ENCODE data around the gene LAMP5. TPM values are rescaled to one million over a fixed set of nuclear protein-coding genes. Genes with fewer than 3 reads are reported as not detected.

Gene LAMP5
- total RNA-seq, 5 donors from 2014 or later (not counting 1 experiment from before 2014, with no cell fraction given): not detected

- H3K27ac Mint-ChIP-seq: no peak overlapping the region
- POLR2A ChIA-PET: no interaction called here
- no peak overlapping the region for H3K27ac ChIP-seq (ENCODE audit: low read length)
- no peaks in the 10 kb centered on the region for H3K36me3 ChIP-seq (ENCODE audit: control insufficient read depth in 2 of 2, extremely low read depth in 1 of 2, insufficient read depth in 1 of 2, low read length in 1 of 2)
- CTCF ChIA-PET: no interaction called here
- no peaks in the 10 kb centered on the region for H3K36me3 Mint-ChIP-seq
- ATAC-seq (replicated peaks in 1 of 4) (no peak), DNase-seq (no peak)
- peaks cover 0 to 1% of the 10 kb centered on the region in 2 donors for H3K27me3 Mint-ChIP-seq
- no peak overlapping the region for H3K4me3 ChIP-seq (ENCODE audit: control insufficient read depth in 1 of 2, extremely low read depth in 1 of 2, low read length in 1 of 2)
- H3K9me3 Mint-ChIP-seq: peaks cover 3 to 5% (median 4%) of the 10 kb centered on the region in 3 donors
- H3K4me1 Mint-ChIP-seq: no peaks in the 10 kb centered on the region
- 71% methylated on average over 1 of the region's 4 CpGs for WGBS (ENCODE audit: insufficient coverage)
- H3K27me3 ChIP-seq (replicated peaks in 1 of 2; ENCODE audit: control insufficient read depth in 2 of 2, extremely low read depth in 1 of 2, insufficient read depth in 2 of 2, low read length in 1 of 2): peaks cover 0 to 2% of the 10 kb centered on the region in 2 experiments
- H3K9me3 ChIP-seq: no peaks in the 10 kb centered on the region
- no peak overlapping the region for H3K4me3 Mint-ChIP-seq
- H3K4me1 ChIP-seq (ENCODE audit: control insufficient read depth in 1 of 2, extremely low read depth in 1 of 2, insufficient read depth in 2 of 2, low read length in 2 of 2): no peaks in the 10 kb centered on the region
Measured at GRCh38 chr20:9498322-9498721, 16.1 kb upstream of the LAMP5 start.

- peaks cover 3 to 5% (median 4%) of the 10 kb centered on the region in 3 donors for H3K9me3 Mint-ChIP-seq
- H3K4me1 Mint-ChIP-seq: no peaks in the 10 kb centered on the region
- Histone ChIP-seq H3K36me3 (ENCODE audit: control insufficient read depth in 2 of 2, extremely low read depth in 1 of 2, insufficient read depth in 1 of 2, low read length in 1 of 2) (no peaks in the 10 kb centered on the region), H3K4me3 (ENCODE audit: control insufficient read depth in 1 of 2, extremely low read depth in 1 of 2, low read length in 1 of 2) (no peak overlapping the region), H3K27ac (ENCODE audit: low read length) (no peak overlapping the region), H3K27me3 (replicated peaks in 1 of 2; ENCODE audit: control insufficient read depth in 2 of 2, extremely low read depth in 1 of 2, insufficient read depth in 2 of 2, low read length in 1 of 2) (peaks cover 0 to 2% of the 10 kb centered on the region in 2 experiments), H3K4me1 (ENCODE audit: control insufficient read depth in 1 of 2, extremely low read depth in 1 of 2, insufficient read depth in 2 of 2, low read length in 2 of 2) (no peaks in the 10 kb centered on the region), H3K9me3 (no peaks in the 10 kb centered on the region)
- H3K36me3 Mint-ChIP-seq: no peaks in the 10 kb centered on the region
- ATAC-seq (replicated peaks in 1 of 4) (no peak), DNase-seq (no peak)
- WGBS (ENCODE audit: insufficient coverage): 77% methylated on average over 4 of the region's 5 CpGs
- peaks cover 1 to 3% of the 10 kb centered on the region in 2 donors for H3K27me3 Mint-ChIP-seq
- ChIA-PET POLR2A (no interaction called here), CTCF (no interaction called here)
- H3K27ac Mint-ChIP-seq: no peak overlapping the region
- H3K4me3 Mint-ChIP-seq: no peak overlapping the region
Measured at GRCh38 chr20:9499126-9499899, 15.1 kb upstream of the LAMP5 start.

- ChIA-PET CTCF (no interaction called here), POLR2A (no interaction called here)
- Mint-ChIP-seq H3K9me3 (peaks cover 0 to 5% (median 2%) of the 10 kb centered on the region in 3 donors), H3K4me3 (no peak overlapping the region), H3K27me3 (peaks cover 3 to 6% of the 10 kb centered on the region in 2 donors), H3K4me1 (no peaks in the 10 kb centered on the region), H3K36me3 (no peaks in the 10 kb centered on the region), H3K27ac (no peak overlapping the region)
- H3K36me3 ChIP-seq (ENCODE audit: control insufficient read depth in 2 of 2, extremely low read depth in 1 of 2, insufficient read depth in 1 of 2, low read length in 1 of 2): no peaks in the 10 kb centered on the region
- DNase-seq: no peak
- no peak overlapping the region for H3K4me3 ChIP-seq (ENCODE audit: control insufficient read depth in 1 of 2, extremely low read depth in 1 of 2, low read length in 1 of 2)
- ATAC-seq (replicated peaks in 1 of 4): no peak
- no peaks in the 10 kb centered on the region for H3K4me1 ChIP-seq (ENCODE audit: control insufficient read depth in 1 of 2, extremely low read depth in 1 of 2, insufficient read depth in 2 of 2, low read length in 2 of 2)
- no peaks in the 10 kb centered on the region for H3K9me3 ChIP-seq
- no peak overlapping the region for H3K27ac ChIP-seq (ENCODE audit: low read length)
- peaks cover 2 to 3% of the 10 kb centered on the region in 2 experiments for H3K27me3 ChIP-seq (replicated peaks in 1 of 2; ENCODE audit: control insufficient read depth in 2 of 2, extremely low read depth in 1 of 2, insufficient read depth in 2 of 2, low read length in 1 of 2)
- whole genome bisulfite sequencing (ENCODE audit: insufficient coverage): 0% methylated on average over 1 of the region's 2 CpGs
Measured at GRCh38 chr20:9500121-9500520, 14.3 kb upstream of the LAMP5 start.

- Mint-ChIP-seq H3K27ac (no peak overlapping the region), H3K36me3 (no peaks in the 10 kb centered on the region), H3K4me3 (no peak overlapping the region), H3K4me1 (no peaks in the 10 kb centered on the region), H3K9me3 (peaks cover 0 to 2% (median 0%) of the 10 kb centered on the region in 3 donors), H3K27me3 (peaks cover 7 to 12% of the 10 kb centered on the region in 2 donors)
- DNase-seq (no peak), ATAC-seq (replicated peaks in 1 of 4) (no peak)
- POLR2A ChIA-PET: no interaction called here
- Histone ChIP-seq H3K4me1 (ENCODE audit: control insufficient read depth in 1 of 2, extremely low read depth in 1 of 2, insufficient read depth in 2 of 2, low read length in 2 of 2) (no peaks in the 10 kb centered on the region), H3K27ac (ENCODE audit: low read length) (no peak overlapping the region), H3K27me3 (replicated peaks in 1 of 2; ENCODE audit: control insufficient read depth in 2 of 2, extremely low read depth in 1 of 2, insufficient read depth in 2 of 2, low read length in 1 of 2) (peaks cover 5 to 13% of the 10 kb centered on the region in 2 experiments), H3K9me3 (no peaks in the 10 kb centered on the region), H3K4me3 (ENCODE audit: control insufficient read depth in 1 of 2, extremely low read depth in 1 of 2, low read length in 1 of 2) (no peak overlapping the region), H3K36me3 (ENCODE audit: control insufficient read depth in 2 of 2, extremely low read depth in 1 of 2, insufficient read depth in 1 of 2, low read length in 1 of 2) (no peaks in the 10 kb centered on the region)
- WGBS (ENCODE audit: insufficient coverage): no CpG with 5 or more reads among the region's 2 CpGs
- CTCF ChIA-PET: no interaction called here
Measured at GRCh38 chr20:9501473-9501872, 12.9 kb upstream of the LAMP5 start.

GRCh38 chr20:9503526-9504245, 10.7 kb upstream of the LAMP5 start:
- DNase-seq (no peak), ATAC-seq (replicated peaks in 1 of 4) (no peak)
- Histone ChIP-seq H3K9me3 (no peaks in the 10 kb centered on the region), H3K27me3 (replicated peaks in 1 of 2; ENCODE audit: control insufficient read depth in 2 of 2, extremely low read depth in 1 of 2, insufficient read depth in 2 of 2, low read length in 1 of 2) (peaks cover 5 to 36% of the 10 kb centered on the region in 2 experiments), H3K4me1 (ENCODE audit: control insufficient read depth in 1 of 2, extremely low read depth in 1 of 2, insufficient read depth in 2 of 2, low read length in 2 of 2) (no peaks in the 10 kb centered on the region), H3K36me3 (ENCODE audit: control insufficient read depth in 2 of 2, extremely low read depth in 1 of 2, insufficient read depth in 1 of 2, low read length in 1 of 2) (no peaks in the 10 kb centered on the region), H3K27ac (ENCODE audit: low read length) (no peak overlapping the region), H3K4me3 (ENCODE audit: control insufficient read depth in 1 of 2, extremely low read depth in 1 of 2, low read length in 1 of 2) (no peak overlapping the region)
- Mint-ChIP-seq H3K27ac (no peak overlapping the region), H3K4me3 (no peak overlapping the region), H3K4me1 (no peaks in the 10 kb centered on the region), H3K9me3 (no peaks in the 10 kb centered on the region), H3K36me3 (no peaks in the 10 kb centered on the region), H3K27me3 (peaks cover 18 to 25% of the 10 kb centered on the region in 2 donors)
- ChIA-PET POLR2A (no interaction called here), CTCF (no interaction called here)
- WGBS (ENCODE audit: insufficient coverage): 13% methylated on average over 2 of the region's 9 CpGs

- no peak overlapping the region for H3K27ac ChIP-seq (ENCODE audit: low read length)
- H3K36me3 Mint-ChIP-seq: no peaks in the 10 kb centered on the region
- no peaks in the 10 kb centered on the region for H3K9me3 Mint-ChIP-seq
- H3K4me3 ChIP-seq (ENCODE audit: control insufficient read depth in 1 of 2, extremely low read depth in 1 of 2, low read length in 1 of 2): no peak overlapping the region
- H3K27ac Mint-ChIP-seq: no peak overlapping the region
- ATAC-seq (replicated peaks in 1 of 4) (no peak), DNase-seq (no peak)
- H3K4me1 ChIP-seq (ENCODE audit: control insufficient read depth in 1 of 2, extremely low read depth in 1 of 2, insufficient read depth in 2 of 2, low read length in 2 of 2): no peaks in the 10 kb centered on the region
- WGBS (ENCODE audit: insufficient coverage): 16% methylated on average over 33 of the region's 34 CpGs
- no peaks in the 10 kb centered on the region for H3K4me1 Mint-ChIP-seq
- ChIA-PET CTCF (no interaction called here), POLR2A (no interaction called here)
- H3K27me3 Mint-ChIP-seq: peaks cover 32 to 45% of the 10 kb centered on the region in 2 donors
- no peaks in the 10 kb centered on the region for H3K36me3 ChIP-seq (ENCODE audit: control insufficient read depth in 2 of 2, extremely low read depth in 1 of 2, insufficient read depth in 1 of 2, low read length in 1 of 2)
- H3K4me3 Mint-ChIP-seq: no peak overlapping the region
- H3K27me3 ChIP-seq (replicated peaks in 1 of 2; ENCODE audit: control insufficient read depth in 2 of 2, extremely low read depth in 1 of 2, insufficient read depth in 2 of 2, low read length in 1 of 2): peaks cover 14 to 43% of the 10 kb centered on the region in 2 experiments
- no peaks in the 10 kb centered on the region for H3K9me3 ChIP-seq
Measured at GRCh38 chr20:9506280-9506821, 8.0 kb upstream of the LAMP5 start.
